ENCODE results near the gene CFAP126.

- TF ChIP-seq POLR2A (IDR thresholded peaks at IDR 0.05; ENCODE audit: low read depth, low read length) (no peak), POU2F2 (IDR thresholded peaks at IDR 0.05; ENCODE audit: low read depth, low read length) (no peak), POLR2AphosphoS5 (IDR thresholded peaks at IDR 0.05; ENCODE audit: low read depth, low read length) (no peak), TAF1 (IDR thresholded peaks at IDR 0.05; ENCODE audit: low read depth, low read length) (no peak), SPI1 (IDR thresholded peaks at IDR 0.05; ENCODE audit: low read depth, low read length) (no peak), PAX5 (IDR thresholded peaks at IDR 0.05; ENCODE audit: insufficient read depth, low read length, severe bottlenecking) (no peak)
Measured at GRCh38 chr1:161365207-161365606, 2.5 kb downstream of the CFAP126 start.
